Heart left ventricle (tissue), 16 donors: ENCODE results near the gene LARP1. TPM values are rescaled to one million over a fixed set of nuclear protein-coding genes. Genes with fewer than 3 reads are reported as not detected.
"Not testable (repeated sequence)": the region's sequence is repeated elsewhere in the genome, so short reads cannot be mapped to it uniquely, and the experiment has no call there.

Experiments used
- ATAC-seq, 4 donors: fragments of 200-7000 bp; cut with Tn5 transposase; one replicate each; pipeline ENCODE4 v1.9.1; 2020 to 2022; ENCODE audit warnings: moderate library complexity in 4 of 4, mild to moderate bottlenecking in 3 of 4, moderate number of reproducible peaks in 1 of 4
- DNase-seq, 5 donors: peaks; one replicate each; pipeline ENCODE4 v3.0.0-alpha.2; 2020
- H3K27ac ChIP-seq, 12 donors: fragments of 200-600 bp; sonication (generic) in 4 of 12; one replicate each; pipeline versions ENCODE4 v1.5.0 to v1.8.0; 2016 to 2022; ENCODE audit warnings: mild to moderate bottlenecking in 2 of 12
- H3K27me3 ChIP-seq, 9 donors: fragments of 200-600 bp; sonication (generic) in 2 of 9; one replicate each; pipeline versions ENCODE4 v1.5.1 to v1.8.0; 2016 to 2022; ENCODE audit warnings: mild to moderate bottlenecking in 3 of 9
- H3K36me3 ChIP-seq, 9 donors: fragments of 200-600 bp; sonication (generic) in 2 of 9; one replicate each; pipeline versions ENCODE4 v1.5.0 to v1.8.0; 2018 to 2022; ENCODE audit warnings: mild to moderate bottlenecking in 2 of 9
- H3K4me1 ChIP-seq, 12 donors: fragments of 200-600 bp; sonication (generic) in 4 of 12; one replicate each; pipeline versions ENCODE4 v1.5.0 to v1.8.0; 2016 to 2022; ENCODE audit warnings: mild to moderate bottlenecking in 3 of 12
- H3K4me3 ChIP-seq, 12 donors: fragments of 200-600 bp; sonication (generic) in 4 of 12; one replicate each; pipeline versions ENCODE4 v1.5.0 to v1.8.0; 2017 to 2022; ENCODE audit warnings: mild to moderate bottlenecking in 9 of 12, moderate library complexity in 4 of 12
- H3K9me3 ChIP-seq, 12 donors: fragments of 200-600 bp; sonication (generic) in 4 of 12; one replicate each; pipeline versions ENCODE4 v1.5.0 to v1.8.0; 2016 to 2022; ENCODE audit warnings: mild to moderate bottlenecking in 1 of 12
- CTCF ChIP-seq, 12 donors: fragments of 200-600 bp; sonication (generic) in 4 of 12; IDR thresholded peaks; one replicate each; pipeline versions ENCODE4 v1.5.0 to v1.8.0; 2018 to 2022; ENCODE audit warnings: antibody characterized with exemption in 12 of 12, mild to moderate bottlenecking in 5 of 12
- POLR2A ChIP-seq, 2 donors: fragments of 450-650 bp; IDR thresholded peaks; one replicate each; pipeline ENCODE4 v1.6.1; 2017; ENCODE audit warnings: antibody characterized with exemption in 2 of 2, mild to moderate bottlenecking in 2 of 2, moderate library complexity in 2 of 2
- WGBS, 4 donors: extraction: QIAGEN DNeasy Blood & Tissue Kit in 2 of 4; methylation state at CpG; one replicate each; pipeline versions ENCODE4 v1.1.5 to v1.1.7; 2013 to 2018; 5-methylcytosine and 5-hydroxymethylcytosine counted together
- intact Hi-C, 10 donors: fragments of 100-400 bp; cut with DNase I; formaldehyde crosslinking; loops; one replicate each; pipeline versions ENCODE4 v1.11.1 to v1.14.2; 2022
- polyA plus RNA-seq, 2 donors: library from polyadenylated mRNA; stranded (reverse); fragments of 200-250 nt; gene quantifications; one replicate each; pipeline ENCODE4 v1.2.3, GENCODE V29; 2013
- total RNA-seq, 9 donors: library from RNA; depleted of rRNA in 2 of 9; stranded (reverse); fragments of >200 nt in 2 of 9; fragmentation: NEBNext Ultra II Directional in 3 of 9; extraction: Animal tissue kit (Norgen Biotek cat#: 25700) in 3 of 9; gene quantifications; one replicate each; pipeline versions ENCODE4 v1.1.0 to v1.2.4, GENCODE V29; 2016 to 2023
- donor health status: ischemic (EF 13 %, LVEDD 7.1; RV severe dilation, severe dysfunction).
- donor health status: healthy with polysubstance abuse.
- donor health status: DM: no; HTN: yes; CAD: no.
- donor health status: DM: no; HTN: no; CAD: no.
- donor health status: ischemic (EF 25% LVEDD 6.9; RV normal size, moderate dysfunction).
- donor health status: ischemic (EF 25% LVEDD 5.7; RV mildly dilated, moderate dysfunction).
- donor health status: healthy.
- donor health status: DM: yes; HTN: yes; CAD: no.
- donor health status: ischemic (EF 35%, LVEDD 5.7; RV mildly dilated, moderate dysfunction).
- donor health status: nonischemic (EF 11% LVEDD 7.7; RV severe dilation, severe dysfunction).
- donor health status: DM: yes; HTN: yes; CAD: no.
- donor health status: PGD.
- donor health status: ischemic (EF 29% LVEDD 5.4; RV normal size, mild dysfunction).
- donor health status: nonischemic (EF 23%, LVEDD 6.1; RV moderate dilation, normal function).

The LARP1 gene
- total and polyA plus RNA-seq, 11 donors = 36.5 to 189 (median 164) TPM

- Histone ChIP-seq H3K4me3 (no peak overlapping the region), H3K27me3 (no peaks in the 10 kb centered on the region), H3K36me3 (peaks cover 0 to 84% (median 43%) of the 10 kb centered on the region in 9 donors), H3K9me3 (no peaks in the 10 kb centered on the region), H3K4me1 (peaks cover 0 to 30% (median 19%) of the 10 kb centered on the region in 12 donors), H3K27ac (no peak overlapping the region)
- DNase-seq (no peak), ATAC-seq (no peak)
- 89 to 93% (median 91%) methylated on average over 7 of the region's 7 CpGs for WGBS, 4 donors
- intact Hi-C loops = no loop called here
- TF ChIP-seq CTCF (IDR thresholded peaks at IDR 0.05) = no peak
- no peak for TF ChIP-seq POLR2A (IDR thresholded peaks at IDR 0.05)
Observed at GRCh38 chr5:154831451-154831850, 76.3 kb downstream of the LARP1 start.

- ATAC-seq, H3K27me3 ChIP-seq, DNase-seq, H3K4me3 ChIP-seq, intact Hi-C loops, H3K9me3 ChIP-seq: not testable (repeated sequence)
- Histone ChIP-seq H3K27ac (peak overlapping the region in 1 of 12 donors; percentile 81), H3K4me1 (peaks cover 0 to 30% (median 19%) of the 10 kb centered on the region in 12 donors), H3K36me3 (peaks cover 0 to 85% (median 50%) of the 10 kb centered on the region in 9 donors)
- WGBS, 4 donors = 89 to 100% (median 99%) methylated on average over 3 of the region's 3 CpGs
Observed at GRCh38 chr5:154832804-154833203, 77.6 kb downstream of the LARP1 start.

- WGBS, 4 donors = 91 to 98% (median 95%) methylated on average over 1 of the region's 1 CpG
- Histone ChIP-seq H3K4me3 (no peak overlapping the region), H3K36me3 (peaks cover 0 to 84% (median 50%) of the 10 kb centered on the region in 9 donors), H3K9me3 (no peaks in the 10 kb centered on the region), H3K27ac (peak overlapping the region in 1 of 12 donors; percentile 81), H3K4me1 (peaks cover 0 to 30% (median 19%) of the 10 kb centered on the region in 12 donors), H3K27me3 (no peaks in the 10 kb centered on the region)
- intact Hi-C loops = no loop called here
- TF ChIP-seq CTCF (IDR thresholded peaks at IDR 0.05) (no peak), POLR2A (IDR thresholded peaks at IDR 0.05) (no peak)
- ATAC-seq = no peak
- no peak for DNase-seq
Observed at GRCh38 chr5:154834053-154834452, 78.9 kb downstream of the LARP1 start.

GRCh38 chr5:154835701-154836052 lies 80.5 kb downstream of the LARP1 start:
- ATAC-seq, H3K4me3 ChIP-seq: not testable (repeated sequence)
- H3K36me3 ChIP-seq = peaks cover 0 to 82% (median 36%) of the 10 kb centered on the region in 9 donors

GRCh38 chr5:154836225-154836624 lies 81.0 kb downstream of the LARP1 start:
- Histone ChIP-seq H3K4me3 (no peak overlapping the region), H3K27ac (peak overlapping the region in 6 of 12 donors; percentile 7 to 81 (median 58)), H3K4me1 (peaks cover 0 to 26% (median 19%) of the 10 kb centered on the region in 12 donors), H3K27me3 (no peaks in the 10 kb centered on the region), H3K36me3 (peaks cover 0 to 81% (median 30%) of the 10 kb centered on the region in 9 donors), H3K9me3 (no peaks in the 10 kb centered on the region)
- DNase-seq (no peak), ATAC-seq (no peak)
- no peak for TF ChIP-seq CTCF (IDR thresholded peaks at IDR 0.05)
- no peak for TF ChIP-seq POLR2A (IDR thresholded peaks at IDR 0.05)
- WGBS, 4 donors = 88 to 90% (median 89%) methylated on average over 6 of the region's 6 CpGs
- intact Hi-C loops = no loop called here

More at GRCh38 chr5:154835701-154836052, 80.5 kb downstream of the LARP1 start:
- H3K9me3 ChIP-seq, H3K27me3 ChIP-seq, DNase-seq, intact Hi-C loops: not testable (repeated sequence)
- Histone ChIP-seq H3K4me1 (peaks cover 0 to 22% (median 19%) of the 10 kb centered on the region in 12 donors), H3K27ac (peak overlapping the region in 10 of 12 donors; percentile 11 to 81 (median 56))
- 68 to 80% (median 75%) methylated on average over 9 of the region's 9 CpGs for WGBS, 4 donors
